ENCODE results near the gene AUTS2. TPM values are rescaled to one million over a fixed set of nuclear protein-coding genes. Genes with fewer than 3 reads are reported as not detected.

The AUTS2 gene
- polyA plus RNA-seq, 1 experiment: 0.54 TPM

- H3K4me3 ChIP-seq (ENCODE audit: low read depth, low read length): no peak overlapping the region
- H3K36me3 ChIP-seq (ENCODE audit: control insufficient read depth, insufficient read depth, low read length): no peaks in the 10 kb centered on the region
- CTCF ChIA-PET: no interaction called here
- no peak for TF ChIP-seq CTCF (IDR thresholded peaks at IDR 0.05; ENCODE audit: insufficient read depth, low read depth, low read length)
- no peaks in the 10 kb centered on the region for H3K27me3 ChIP-seq (ENCODE audit: control insufficient read depth, insufficient read depth, low read length)
- POLR2A ChIA-PET: no interaction called here
- no peak for DNase-seq (ENCODE audit: low read depth)
Observed at GRCh38 chr7:69668339-69668870, 70.1 kb downstream of the AUTS2 start.

GRCh38 chr7:69670701-69671100 is 72.4 kb downstream of the AUTS2 start:
- Histone ChIP-seq H3K4me3 (ENCODE audit: low read depth, low read length) (no peak overlapping the region), H3K27me3 (ENCODE audit: control insufficient read depth, insufficient read depth, low read length) (no peaks in the 10 kb centered on the region), H3K36me3 (ENCODE audit: control insufficient read depth, insufficient read depth, low read length) (no peaks in the 10 kb centered on the region)
- CTCF ChIA-PET: no interaction called here
- POLR2A ChIA-PET: no interaction called here
- TF ChIP-seq CTCF (IDR thresholded peaks at IDR 0.05; ENCODE audit: insufficient read depth, low read depth, low read length): no peak
- no peak for DNase-seq (ENCODE audit: low read depth)

- H3K4me3 ChIP-seq (ENCODE audit: low read depth, low read length): no peak overlapping the region
- TF ChIP-seq CTCF (IDR thresholded peaks at IDR 0.05; ENCODE audit: insufficient read depth, low read depth, low read length): no peak
- ChIA-PET POLR2A (no interaction called here), CTCF (no interaction called here)
- no peaks in the 10 kb centered on the region for H3K27me3 ChIP-seq (ENCODE audit: control insufficient read depth, insufficient read depth, low read length)
- H3K36me3 ChIP-seq (ENCODE audit: control insufficient read depth, insufficient read depth, low read length): no peaks in the 10 kb centered on the region
- no peak for DNase-seq (ENCODE audit: low read depth)
Observed at GRCh38 chr7:69673074-69673473, 74.8 kb downstream of the AUTS2 start.

GRCh38 chr7:69674701-69675182 is 76.5 kb downstream of the AUTS2 start:
- no peak for DNase-seq (ENCODE audit: low read depth)
- POLR2A ChIA-PET: no interaction called here
- Histone ChIP-seq H3K4me3 (ENCODE audit: low read depth, low read length) (no peak overlapping the region), H3K27me3 (ENCODE audit: control insufficient read depth, insufficient read depth, low read length) (no peaks in the 10 kb centered on the region), H3K36me3 (ENCODE audit: control insufficient read depth, insufficient read depth, low read length) (no peaks in the 10 kb centered on the region)
- CTCF ChIA-PET: no interaction called here
- no peak for TF ChIP-seq CTCF (IDR thresholded peaks at IDR 0.05; ENCODE audit: insufficient read depth, low read depth, low read length)

GRCh38 chr7:69676247-69676646 is 78.0 kb downstream of the AUTS2 start:
- TF ChIP-seq CTCF (IDR thresholded peaks at IDR 0.05; ENCODE audit: insufficient read depth, low read depth, low read length): no peak
- POLR2A ChIA-PET: no interaction called here
- CTCF ChIA-PET: no interaction called here
- Histone ChIP-seq H3K27me3 (ENCODE audit: control insufficient read depth, insufficient read depth, low read length) (no peaks in the 10 kb centered on the region), H3K4me3 (ENCODE audit: low read depth, low read length) (no peak overlapping the region), H3K36me3 (ENCODE audit: control insufficient read depth, insufficient read depth, low read length) (no peaks in the 10 kb centered on the region)
- DNase-seq (ENCODE audit: low read depth): no peak

Measured in BJ (cell line).